ENCODE data around the gene ZCCHC9. TPM values are rescaled to one million over a fixed set of nuclear protein-coding genes. Genes with fewer than 3 reads are reported as not detected.

The ZCCHC9 gene
- total RNA-seq, 2 experiments from 2014 or later, result 37.0 to 37.1 TPM

GRCh38 chr5:81361600-81361999, 60.2 kb downstream of the ZCCHC9 start:
- DNase-seq, result no peak
- no peak for TF ChIP-seq CTCF (IDR thresholded peaks at IDR 0.05)
- intact Hi-C loops (cut with micrococcal nuclease), result no loop called here
- ChIA-PET POLR2A (no interaction called here), CTCF (no interaction called here)
- no peak for ATAC-seq
- Mint-ChIP-seq H3K9me3 (no peaks in the 10 kb centered on the region), H3K36me3 (ENCODE audit: low read depth) (no peaks in the 10 kb centered on the region), H3K4me1 (ENCODE audit: low read depth) (no peaks in the 10 kb centered on the region), H3K27me3 (peaks cover 2% of the 10 kb centered on the region), H3K4me3 (no peak overlapping the region), H3K27ac (no peak overlapping the region)

Other genes with a start within 250 kb of the ZCCHC9 start
- not detected for gene CKMT2, start 68.3 kb upstream of the ZCCHC9 start, total RNA-seq
- not detected for gene ACOT12, start 92.5 kb downstream of the ZCCHC9 start, total RNA-seq

Measured in activated CD8-positive, alpha-beta T cell treated with anti-CD3 and anti-CD28 coated beads for 36 hours (primary cell).